Measurements from ENCODE around the gene TUBB2B.
"Not testable (repeated sequence)": the region's sequence is repeated elsewhere in the genome, so short reads cannot be mapped to it uniquely, and the experiment has no call there.

The TUBB2B gene

DNA sequence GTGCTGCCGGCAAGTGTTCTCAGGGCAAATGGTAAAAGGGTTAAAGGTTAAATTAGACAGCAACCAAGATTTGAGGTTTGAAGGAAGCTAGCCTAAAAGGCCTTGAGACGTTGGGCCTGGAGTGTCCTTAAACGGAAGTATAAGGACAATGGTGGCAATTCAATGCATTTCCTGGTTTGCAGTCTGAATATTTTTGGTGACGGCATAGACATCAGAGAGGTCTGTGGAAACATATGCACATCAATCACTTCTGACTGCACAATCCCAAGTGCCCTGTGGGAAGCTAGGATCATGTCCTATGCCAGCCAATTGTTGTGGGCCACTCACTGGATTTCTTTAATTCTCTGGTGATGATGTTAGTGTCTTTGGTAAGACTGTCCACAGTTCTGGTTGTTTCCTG, 44.4 kb downstream of the TUBB2B start:
- no peak for DNase-seq

- DNase-seq, result no peak
These were observed 46.3 kb downstream of the TUBB2B start for GRCh38 chr6:3181105-3181504.

DNA sequence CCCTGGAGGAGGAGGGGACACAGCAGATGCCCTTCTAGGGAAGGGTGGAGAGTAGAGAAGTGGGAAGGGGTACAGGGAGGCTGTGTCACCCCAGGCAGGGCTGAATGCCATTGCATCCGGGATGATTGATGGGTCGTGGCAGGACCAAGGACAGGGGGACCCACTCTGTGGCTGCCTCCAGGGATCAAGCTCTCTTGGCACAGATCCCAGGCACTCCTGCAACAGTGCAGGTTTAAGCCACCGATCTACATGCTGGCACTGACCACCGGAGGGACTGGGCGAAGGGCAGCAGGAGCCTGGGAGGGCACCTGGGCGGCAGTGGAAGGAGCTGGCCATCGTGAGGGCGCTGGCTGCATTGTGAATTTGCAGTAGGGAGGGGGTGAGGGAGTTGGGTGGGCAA, 47.5 kb downstream of the TUBB2B start:
- DNase-seq, result not testable (repeated sequence)

DNA sequence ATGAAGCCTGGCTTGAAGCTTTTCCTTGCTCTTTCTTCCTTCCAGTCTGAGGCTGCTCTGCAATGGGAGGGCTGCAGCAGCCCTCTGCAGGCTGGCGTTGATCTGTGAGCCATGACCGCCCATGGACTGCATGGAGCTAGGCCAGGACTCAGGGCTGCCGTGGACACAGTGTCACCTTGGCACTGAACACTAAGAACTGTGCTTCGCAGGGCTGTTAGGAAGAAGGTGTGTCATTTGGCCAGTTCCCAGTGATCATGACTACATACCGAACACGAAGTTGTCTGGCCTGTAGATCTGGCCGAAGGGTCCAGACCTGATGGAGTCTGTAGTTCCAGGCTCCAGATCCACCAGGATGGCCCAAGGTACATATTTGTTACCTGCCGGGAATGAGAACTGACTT, 48.8 kb downstream of the TUBB2B start:
- not testable (repeated sequence) for DNase-seq

- DNase-seq, result peak; percentile 97
These were observed 50.7 kb downstream of the TUBB2B start for GRCh38 chr6:3176562-3177355.

DNA sequence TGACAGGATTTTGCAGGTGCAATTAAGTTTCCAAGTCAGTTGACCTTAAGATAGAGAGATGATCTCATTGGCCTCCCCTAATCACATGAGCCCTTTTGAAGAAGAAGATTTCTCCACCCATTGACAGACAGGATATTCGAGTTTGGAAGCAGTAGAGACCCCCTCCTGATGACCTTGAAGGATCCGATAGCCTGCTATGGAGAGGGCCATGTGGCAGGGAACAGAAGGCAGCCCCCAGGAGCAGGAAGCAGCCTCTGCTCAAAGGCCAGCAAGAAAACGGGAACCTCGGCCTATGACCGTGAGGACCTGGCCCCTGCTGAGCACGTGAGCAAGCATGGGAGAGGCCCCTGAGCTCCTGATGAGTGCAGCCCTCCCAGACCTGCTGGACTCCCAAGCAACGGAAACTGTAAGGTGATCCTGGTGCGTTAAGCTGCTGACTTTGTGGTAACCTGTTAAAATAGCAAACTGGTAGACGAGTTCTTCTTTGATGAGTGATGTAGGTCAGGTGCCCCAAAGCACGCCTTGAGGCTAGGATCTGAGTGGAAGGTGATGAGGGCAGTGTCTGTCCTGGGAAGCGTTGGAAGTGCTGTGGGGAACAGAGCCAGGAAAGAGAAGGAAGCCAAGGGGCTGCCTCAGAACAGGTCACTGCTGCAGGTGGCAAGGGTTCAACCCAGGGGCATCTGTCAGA, 51.6 kb downstream of the TUBB2B start:
- DNase-seq, result no peak
